Fibroblast of skin of scalp (primary cell): ENCODE data around the gene ATF1.
A peak's percentile ranks its signal among the peaks of the same experiment; 100 is the strongest.
"Not testable (repeated sequence)": the region's sequence is repeated elsewhere in the genome, so short reads cannot be mapped to it uniquely, and the experiment has no call there.

ENCODE experiments used
- DNase-seq: peaks from one replicate; pipeline ENCODE4 v3.0.0-alpha.2; 2013

Gene ATF1

DNA sequence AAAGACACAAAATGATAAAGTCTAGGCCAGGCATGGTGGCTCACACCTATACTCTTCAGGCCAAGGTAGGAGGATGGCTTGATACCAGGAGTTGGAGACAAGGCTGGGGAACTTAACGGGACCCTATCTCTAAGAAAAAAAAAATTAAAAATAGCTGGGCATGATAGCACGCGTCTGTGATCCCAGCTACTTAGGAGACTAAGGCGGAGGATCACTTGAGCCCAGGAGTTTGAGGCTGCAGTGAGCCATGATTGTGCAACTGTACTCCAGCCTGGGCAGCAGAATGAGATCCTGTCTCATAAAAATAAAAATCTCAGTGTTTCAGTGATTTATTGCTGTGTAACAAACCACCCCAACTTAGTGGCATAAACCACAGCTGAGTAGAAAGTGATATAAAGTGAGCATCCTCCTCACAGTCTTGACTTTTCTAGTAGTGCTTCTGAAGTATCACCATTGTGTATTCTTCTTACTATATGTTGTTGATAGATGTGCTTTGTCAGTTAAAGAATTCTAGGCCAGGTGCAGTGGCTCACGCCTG is 10.6 kb upstream of the ATF1 start:
- DNase-seq: no peak

DNA sequence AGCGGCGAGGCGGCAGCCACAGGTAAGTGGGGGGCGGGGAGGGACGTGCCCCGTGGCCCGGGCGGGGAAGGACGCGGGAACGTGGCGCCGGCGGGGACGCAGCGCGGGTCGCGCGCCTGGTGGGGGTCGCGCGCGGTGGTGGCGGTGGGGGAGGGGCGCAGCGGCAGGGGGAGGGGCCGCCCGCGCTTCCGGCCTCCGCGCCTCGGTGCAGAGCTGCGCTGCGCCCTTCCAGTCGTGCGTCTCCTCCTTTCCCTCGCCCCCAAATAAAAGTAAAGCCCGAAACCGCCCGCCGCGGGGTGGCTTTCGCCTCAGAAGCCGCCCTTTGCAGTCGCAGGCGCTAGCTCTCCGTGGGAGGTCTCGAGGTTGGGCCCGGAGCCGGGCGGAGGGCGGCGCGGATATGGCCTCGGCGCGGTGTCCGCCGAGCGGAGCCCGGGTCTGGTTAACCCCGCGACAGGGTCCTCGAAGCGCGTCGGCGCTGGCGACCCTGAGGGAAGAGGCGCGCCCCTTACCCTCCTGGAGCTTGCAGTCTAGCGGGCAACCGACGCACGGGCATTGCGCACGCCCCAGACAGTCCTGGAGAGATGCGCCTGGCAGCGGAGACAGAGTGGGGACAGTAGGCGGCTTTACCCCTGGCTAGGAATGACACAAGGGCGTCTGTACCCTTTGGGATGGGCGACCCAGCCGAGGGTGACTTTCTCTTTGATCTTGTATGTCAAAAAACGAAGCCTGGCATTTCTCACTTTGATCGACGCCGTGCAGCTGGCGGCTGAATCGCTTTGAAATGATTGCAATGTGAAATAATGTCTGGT is 589 bp downstream of the ATF1 start:
- peak; percentile 46 for DNase-seq

DNA sequence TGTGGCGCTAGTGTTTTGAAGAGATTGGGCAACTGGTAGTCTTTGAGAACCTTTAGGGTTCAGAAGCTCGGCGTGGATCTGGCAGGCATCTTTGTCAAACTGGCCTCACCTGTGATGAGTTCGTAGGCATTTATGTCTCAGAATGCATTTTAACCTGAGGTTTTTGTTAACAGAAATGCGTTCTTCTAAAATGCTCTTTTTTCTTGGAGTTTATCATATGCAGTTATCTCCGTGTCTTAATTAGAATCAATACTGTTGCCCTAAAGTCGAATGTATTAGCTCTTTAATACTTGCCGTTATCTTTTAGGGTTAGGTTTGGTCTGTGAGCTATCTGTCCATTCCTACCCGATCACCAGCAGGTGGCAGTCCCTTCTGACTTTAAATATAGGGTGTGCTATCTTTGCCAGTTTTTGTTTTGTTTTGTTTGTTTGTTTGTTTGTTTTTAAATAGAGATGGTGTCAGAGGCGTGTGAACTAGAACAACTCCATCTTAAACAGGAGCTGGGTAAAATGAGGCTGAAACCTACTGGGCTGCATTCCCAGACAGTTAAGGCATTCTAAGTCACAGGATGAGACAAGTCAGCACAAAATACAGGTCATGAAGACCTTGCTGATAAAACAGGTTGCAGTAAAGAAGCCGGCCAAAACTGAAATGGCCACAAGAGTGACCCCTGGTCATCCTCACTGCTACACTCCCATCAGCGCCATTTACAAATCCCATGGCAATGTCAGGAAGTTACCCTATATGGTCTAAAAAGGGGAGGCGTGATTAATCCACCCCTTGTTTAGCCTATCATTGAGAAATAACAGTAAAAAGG is 1.4 kb downstream of the ATF1 start:
- DNase-seq: peak; percentile 25

DNA sequence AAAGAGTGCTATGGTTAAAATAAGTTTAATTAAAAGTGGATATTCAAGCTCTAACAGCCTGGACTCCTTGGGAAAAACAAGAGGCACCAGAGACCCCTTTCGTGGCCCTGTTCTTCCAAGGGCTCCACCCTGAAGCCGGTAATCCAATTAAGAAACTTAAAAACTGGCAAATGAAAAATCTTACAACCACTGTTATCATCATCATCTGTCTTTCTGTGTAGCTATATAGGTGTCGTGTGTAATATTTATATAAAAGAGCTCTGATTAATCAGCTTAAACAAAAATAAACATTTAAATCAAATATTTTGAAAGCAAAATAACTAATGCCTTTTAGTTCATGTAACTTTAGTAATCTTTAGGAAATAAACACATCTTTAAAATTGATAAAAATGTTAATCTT is 4.5 kb downstream of the ATF1 start:
- DNase-seq: no peak

DNA sequence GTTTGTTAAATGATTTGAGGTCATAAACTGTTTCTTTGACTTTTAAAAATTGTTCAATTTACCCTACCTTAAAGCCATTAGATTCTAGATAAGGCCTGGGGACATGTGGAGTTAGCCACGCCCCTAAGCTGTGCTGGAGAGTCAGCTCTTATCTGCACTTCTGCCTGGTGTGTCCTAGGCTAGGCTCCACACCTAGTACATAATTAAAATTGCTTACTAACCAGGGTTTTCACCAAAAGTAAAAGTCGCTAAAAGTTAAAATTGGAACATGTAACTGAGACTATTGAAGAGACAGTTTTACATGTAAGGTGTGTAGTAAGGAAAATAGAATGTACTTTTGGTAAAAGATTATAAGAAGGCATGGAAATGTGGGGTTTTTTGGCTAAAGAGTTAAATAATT is 4.9 kb downstream of the ATF1 start:
- DNase-seq: not testable (repeated sequence)

DNA sequence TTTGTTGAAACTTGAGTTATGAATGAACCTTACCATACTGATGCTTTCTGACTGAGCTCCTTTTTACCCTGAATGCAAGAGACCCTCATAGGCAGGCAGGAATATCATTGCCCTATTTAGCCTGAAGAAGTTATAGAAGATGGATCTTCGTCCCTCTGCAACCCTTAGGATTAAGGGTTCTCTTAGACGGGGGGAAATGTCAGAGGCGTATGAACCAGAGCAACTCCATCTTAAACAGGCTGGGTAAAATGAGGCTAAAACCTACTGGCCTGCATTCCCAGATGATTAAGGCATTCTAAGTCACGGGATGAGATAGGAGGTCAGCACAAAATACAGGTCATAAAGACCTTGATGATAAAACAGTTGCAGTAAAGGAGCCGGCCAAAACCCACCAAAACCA is 7.5 kb downstream of the ATF1 start:
- no peak for DNase-seq

DNA sequence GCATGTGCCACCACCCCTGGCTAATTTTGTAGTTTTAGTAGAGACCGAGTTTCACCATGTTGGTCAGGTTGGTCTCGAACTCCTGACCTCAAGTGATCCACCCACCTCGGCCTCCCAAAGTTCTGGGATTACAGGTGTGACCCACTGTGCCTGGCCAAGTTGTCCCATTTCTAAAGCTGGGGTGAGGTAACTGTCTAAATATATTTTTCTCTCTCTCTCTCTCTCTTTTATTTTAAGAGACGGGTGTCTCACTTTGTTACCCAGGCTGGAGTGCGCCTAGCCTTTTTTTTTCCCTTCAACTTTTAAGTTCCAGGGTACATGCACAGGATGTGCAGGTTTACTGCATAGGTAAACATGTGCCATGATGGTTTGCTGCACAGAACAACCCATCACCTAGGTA is 8.6 kb downstream of the ATF1 start:
- no peak for DNase-seq

DNA sequence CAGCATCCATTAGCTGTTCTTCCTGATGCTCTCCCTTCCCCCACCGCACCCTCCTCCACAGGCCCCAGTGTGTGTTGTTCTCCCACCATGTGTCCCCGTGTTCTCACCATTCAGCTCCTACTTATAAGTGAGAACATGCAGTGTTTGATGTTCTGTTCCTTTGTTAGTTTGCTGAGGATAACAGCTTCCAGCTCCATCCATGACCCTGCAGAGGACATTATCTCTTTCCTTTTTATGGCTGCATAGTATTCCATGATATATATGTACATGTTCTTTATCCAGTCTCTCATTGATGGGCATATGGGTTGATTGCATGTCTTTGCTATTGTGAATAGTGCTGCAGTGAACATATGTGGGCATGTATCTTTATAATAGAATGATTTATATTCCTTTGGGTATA is 9.0 kb downstream of the ATF1 start:
- DNase-seq: no peak

DNA sequence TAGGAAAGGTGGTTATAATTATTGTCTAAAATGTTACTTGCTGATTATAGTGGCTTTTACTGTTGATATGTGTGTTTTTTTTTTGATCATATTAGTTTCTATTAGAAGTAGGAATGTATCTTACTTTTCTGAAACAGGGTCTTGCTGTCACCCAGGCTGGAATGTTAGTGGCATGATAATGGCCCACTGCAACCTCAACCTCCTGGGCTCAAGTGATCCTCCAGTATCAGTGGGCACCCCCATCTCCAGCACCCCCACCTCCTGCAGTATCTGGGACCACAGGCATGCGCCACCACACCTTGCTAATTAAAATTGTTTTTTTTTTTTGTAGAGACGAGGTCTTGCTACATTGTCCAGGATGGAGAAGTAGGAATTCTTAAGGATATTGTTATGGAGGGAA is 11.3 kb downstream of the ATF1 start:
- no peak for DNase-seq

DNA sequence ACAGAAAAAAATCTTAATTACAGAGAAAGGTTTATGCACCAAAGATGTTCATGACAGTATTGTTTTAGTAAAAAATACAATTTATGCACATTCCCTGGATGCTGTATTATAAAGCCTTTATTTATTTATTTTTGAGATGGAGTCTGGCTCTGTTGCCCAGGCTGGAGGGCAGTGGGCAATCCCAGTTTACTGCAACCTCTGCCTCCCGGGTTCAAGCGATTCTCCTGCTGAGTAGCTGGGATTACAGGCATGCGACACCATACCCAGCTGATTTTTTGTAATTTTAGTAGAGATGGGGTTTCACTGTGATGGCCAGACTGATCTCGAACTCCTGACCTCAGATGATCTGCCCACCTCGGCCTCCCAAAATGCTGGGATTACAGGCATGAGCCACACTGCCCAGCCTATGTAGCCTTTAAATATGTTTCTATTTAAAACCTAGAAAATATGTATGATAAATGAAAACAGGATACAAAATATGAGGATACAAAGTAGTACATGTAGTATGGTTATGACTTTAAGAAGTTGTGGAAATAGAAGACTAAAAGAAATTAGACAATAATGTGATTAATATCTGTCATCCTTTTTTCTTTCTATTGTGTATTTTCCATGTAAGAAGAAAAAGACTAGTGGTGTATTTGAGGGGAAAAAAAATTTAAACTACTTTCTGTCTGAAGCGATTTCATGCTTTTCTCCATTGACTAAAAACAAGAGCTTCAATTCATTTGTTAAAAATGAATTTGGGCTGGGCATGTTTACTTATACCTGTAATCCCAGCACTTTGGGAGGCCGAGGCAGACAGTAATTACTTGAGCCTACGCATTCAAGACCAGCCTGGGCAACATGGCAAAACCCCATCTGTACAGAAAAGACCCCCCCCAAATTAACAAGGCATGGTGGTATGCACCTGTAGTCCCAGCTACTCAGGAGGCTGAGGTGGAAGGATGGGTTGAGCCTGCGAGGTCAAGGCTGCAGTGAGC is 13.1 kb downstream of the ATF1 start:
- no peak for DNase-seq

DNA sequence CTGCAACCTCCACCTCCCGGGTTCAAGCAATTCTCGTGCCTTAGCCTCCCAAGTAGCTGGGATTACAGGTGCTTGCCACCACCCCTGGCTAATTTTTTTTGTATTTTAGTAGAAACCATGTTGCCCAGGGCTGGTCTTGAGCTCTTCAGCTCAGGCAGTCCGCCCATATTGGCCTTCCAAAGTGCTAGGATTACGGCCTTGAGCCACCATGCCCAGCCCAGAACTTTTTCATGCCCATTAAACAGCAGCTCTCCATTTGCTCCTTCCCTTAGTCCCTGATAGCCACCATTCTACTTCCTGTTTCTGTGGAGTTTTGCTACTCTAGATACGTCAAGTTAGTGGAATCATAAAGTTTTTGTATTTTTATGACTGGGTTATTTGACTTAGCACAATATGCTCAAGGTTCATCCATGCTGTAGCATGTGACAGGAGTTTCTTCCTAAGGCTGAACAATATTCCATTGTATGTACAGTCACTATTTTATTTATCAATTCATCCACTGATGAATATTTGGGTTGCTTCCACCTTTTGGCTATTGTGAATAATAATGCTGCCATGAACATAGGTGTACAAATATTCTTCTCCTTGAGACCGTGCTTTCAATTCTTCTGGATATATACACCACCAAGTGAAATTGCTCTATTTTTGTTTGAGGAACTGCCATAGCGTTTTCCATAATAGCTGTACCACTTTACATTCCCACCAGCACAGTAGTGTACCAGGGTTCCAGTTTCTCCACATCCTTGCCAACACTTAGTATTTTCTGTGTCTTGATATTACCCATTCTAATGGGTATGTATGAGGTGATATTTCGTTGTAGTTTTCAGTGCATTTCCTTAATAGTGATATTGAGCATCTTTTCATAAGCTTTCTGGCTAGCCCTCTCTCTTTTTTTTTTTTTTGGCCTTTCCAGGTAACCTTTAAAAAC is 15.0 kb downstream of the ATF1 start:
- no peak for DNase-seq

DNA sequence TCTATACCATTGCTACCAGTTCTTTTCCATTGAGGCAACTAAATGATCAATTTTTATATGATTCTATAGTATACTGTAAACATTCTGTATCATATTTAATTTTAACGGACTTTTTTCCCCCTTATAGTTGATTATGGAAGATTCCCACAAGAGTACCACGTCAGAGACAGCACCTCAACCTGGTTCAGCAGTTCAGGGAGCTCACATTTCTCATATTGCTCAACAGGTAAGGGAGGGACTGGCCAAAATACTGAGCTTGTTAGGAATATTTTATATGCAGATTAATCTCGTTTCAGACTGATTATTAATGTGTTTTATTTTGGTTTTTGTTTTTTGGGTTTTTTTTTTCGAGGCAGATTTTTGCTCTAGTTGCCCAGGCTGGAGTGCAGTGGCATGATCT is 16.1 kb downstream of the ATF1 start:
- no peak for DNase-seq

DNA sequence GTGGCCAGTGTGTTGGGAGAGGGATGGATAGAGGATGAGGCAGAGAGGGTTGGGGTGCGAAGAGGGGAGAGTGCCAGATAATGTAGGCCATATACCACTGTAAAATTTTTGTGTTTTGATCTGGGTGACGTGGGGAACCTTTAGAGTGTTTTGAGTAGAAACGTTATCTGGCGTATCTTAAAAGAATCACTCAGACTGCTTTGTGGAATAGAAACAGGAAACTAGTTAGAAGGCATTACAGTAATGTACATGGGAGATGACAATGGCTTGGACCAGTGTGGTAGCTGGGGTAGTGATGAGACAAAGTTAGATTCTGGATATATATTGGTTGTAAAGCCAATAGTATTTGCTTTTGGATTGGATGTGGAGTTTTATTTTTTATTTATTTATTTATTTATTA is 20.6 kb downstream of the ATF1 start:
- no peak for DNase-seq

DNA sequence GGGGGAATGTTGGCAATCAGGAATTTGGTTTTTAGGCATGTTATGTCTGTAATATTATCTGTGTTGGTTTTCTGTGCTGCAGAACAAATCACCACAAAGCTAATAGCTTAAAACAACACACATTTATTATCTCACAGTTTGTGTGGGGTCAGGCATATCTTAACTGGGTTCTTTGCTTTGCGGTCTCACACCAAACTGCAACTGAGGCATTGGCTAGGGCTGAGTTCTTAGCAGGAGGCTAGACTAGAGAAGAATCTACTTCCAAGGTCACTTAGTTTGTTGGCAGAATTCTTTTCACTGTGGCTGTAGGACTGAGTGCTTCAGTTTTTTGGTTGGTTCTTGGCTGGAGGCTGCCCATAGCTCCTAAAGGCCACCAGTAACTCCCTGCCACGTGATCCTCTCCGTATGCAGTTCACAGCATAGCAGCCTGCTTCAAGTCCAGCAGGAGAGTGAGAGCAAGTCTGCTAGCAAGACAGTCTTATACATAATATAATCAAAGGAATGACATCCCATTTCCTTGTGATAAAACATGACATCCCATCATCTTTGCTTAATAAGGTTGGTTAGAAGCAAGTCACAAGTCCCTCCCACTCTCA is 21.6 kb downstream of the ATF1 start:
- DNase-seq: peak; percentile 45

DNA sequence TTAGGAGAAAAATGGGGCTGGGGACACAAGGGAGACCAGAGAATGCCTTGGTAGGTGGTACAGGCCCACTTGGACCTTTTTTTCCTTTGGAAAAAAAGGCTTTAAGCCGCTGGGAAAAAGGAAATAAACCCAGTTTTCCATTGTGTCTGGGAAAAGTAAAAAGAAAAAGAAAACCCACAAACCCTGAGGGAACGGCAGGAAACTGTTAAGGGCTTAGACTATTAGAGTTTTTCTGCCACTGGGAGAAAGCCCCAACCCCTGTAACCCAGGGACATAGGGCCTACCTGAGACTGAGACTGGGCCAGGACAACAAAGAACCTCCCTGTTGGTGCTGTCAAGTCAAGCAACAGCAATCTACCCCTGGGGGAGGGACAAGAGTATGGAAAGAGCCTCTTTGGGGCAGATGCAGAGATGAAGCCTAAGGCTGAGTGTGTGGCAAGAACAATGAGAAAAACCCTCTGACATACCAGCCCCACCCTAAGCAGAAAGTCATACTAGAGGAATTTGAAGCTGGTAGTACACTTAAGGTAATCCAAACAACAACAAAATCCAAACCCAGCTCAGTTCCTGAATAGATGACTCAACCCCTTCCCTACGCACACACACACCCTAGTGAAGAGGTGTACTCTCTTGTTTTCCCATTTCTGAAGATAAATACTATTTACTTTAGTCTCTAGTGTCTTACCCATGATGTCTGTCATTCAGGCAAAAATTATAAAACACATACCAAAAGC is 22.8 kb downstream of the ATF1 start:
- DNase-seq: peak; percentile 82

DNA sequence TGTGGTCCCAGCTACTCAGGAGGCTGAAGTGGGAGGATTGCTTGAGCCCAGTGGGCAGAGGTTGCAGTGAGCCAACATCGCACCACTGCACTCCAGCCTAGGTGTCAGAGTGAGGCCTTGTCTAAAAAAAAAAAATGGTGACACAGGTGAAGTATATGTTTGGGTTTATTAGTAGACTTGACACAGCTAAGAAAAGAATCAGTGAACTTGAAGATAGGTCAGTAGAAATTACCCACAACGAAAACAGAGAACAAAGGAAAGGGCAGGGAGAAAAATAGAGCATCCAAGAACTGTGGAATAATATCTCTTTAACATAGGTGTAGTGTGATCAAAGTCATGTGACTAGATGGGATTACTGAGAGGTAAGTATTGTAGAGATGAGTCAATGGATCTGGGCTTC is 23.7 kb downstream of the ATF1 start:
- no peak for DNase-seq

DNA sequence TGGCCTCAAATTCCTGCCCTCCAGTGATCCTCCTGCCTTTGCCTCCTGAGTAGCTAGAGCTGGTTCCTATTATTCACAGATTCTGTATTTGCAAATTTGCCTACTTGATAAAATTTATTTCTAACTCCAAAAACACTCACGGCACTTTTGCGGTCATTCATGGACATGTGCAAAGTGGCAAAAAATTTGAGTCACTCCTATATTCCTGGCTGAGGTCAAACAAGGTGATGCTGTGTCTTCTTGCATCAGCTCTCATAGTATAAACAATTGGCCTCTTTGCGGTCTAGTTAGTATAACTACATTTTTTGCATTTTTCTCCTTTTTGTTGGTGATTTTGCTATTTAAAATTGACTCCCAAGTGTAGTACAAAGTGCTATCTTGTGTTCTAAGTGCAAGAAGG is 24.7 kb downstream of the ATF1 start:
- DNase-seq: peak; percentile 42

DNA sequence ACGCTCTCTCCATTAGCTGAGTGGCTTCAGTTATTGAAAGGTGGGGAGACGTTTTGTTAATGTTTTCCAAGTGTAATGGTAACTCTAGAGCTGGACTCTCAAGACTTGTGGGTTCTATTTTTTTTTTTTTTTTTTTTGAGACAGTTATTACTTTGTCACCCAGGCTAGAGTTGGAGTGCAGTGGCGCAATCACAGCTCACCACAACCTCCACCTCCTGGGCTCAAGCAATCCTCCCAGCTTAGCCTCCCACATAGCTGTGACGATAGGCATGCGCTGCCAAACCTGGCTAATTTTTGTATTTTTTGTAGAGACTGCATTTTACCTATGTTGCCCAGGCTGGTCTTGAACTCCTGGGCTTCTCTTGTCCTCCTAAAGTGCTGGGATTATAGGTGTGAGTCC is 26.2 kb downstream of the ATF1 start:
- DNase-seq: no peak

DNA sequence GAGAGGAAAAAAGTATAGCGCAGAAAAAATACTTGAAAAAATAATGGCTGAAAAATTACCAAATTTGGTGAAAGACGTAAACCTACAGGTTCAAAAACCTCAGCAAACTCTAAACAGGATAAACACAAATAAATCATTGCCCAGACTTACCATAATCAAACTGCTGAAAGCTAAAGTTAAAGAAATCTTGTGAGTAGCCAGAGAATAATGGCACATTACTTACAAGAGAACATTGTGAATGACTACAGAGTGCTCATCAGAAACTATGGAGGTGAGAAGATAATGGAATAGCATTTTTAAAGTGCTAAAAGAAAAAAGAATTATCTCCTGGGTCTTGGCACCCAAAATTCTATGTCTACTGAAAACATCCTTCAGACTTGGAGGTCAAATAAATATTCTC is 36.0 kb downstream of the ATF1 start:
- peak; percentile 6 for DNase-seq

DNA sequence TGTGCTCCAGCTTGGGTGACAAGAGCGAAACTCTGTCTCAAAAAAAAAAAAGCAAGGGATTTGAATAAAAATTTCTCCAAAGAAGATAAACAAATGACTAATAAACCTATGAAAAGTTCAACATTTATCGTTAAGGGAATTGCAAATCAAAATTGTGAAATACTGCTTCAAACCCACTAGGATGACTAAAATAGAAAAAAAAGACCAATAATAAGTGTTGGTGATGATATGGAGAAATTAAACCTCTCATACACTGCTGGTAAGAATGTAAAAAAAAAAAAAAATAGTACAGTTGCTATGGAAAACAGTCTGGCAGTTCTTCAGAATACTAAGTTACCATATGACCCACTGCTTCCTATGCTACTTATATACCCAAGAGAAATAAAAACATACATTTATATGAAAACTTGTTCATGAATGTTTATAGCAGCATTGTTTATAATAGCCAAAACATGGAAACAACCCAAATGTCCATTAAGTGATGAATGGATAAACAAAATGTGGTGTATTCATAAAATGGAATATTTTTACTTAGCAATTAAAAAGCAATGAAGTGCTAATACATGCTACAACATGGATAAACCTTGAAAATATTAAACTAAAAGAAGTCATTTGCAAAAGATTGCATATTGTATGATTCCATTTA is 39.5 kb downstream of the ATF1 start:
- DNase-seq: no peak
